Coronary artery (tissue), 2 donors: Measurements from ENCODE around the gene IL36RN.

Experiments
- DNase-seq: peaks from one replicate; pipeline ENCODE4 v3.0.0-alpha.2; 2017; ENCODE audit warnings: low spot score
- H3K27ac ChIP-seq, 2 donors: fragments of 200-600 bp; sonication (generic); one replicate each; pipeline ENCODE4 v1.5.1; 2016 to 2019
- H3K4me3 ChIP-seq: fragments of 200-600 bp; sonication (generic); 2 replicates; pipeline ENCODE4 v1.5.1; 2016; ENCODE audit warnings: mild to moderate bottlenecking, moderate library complexity
- TF ChIP-seq, protein P1 (sequence below): fragments of 200-600 bp; sonication (generic); IDR thresholded peaks from one replicate; pipeline ENCODE4 v1.5.1; 2019; ENCODE audit warnings: antibody characterized with exemption

Gene IL36RN

DNA sequence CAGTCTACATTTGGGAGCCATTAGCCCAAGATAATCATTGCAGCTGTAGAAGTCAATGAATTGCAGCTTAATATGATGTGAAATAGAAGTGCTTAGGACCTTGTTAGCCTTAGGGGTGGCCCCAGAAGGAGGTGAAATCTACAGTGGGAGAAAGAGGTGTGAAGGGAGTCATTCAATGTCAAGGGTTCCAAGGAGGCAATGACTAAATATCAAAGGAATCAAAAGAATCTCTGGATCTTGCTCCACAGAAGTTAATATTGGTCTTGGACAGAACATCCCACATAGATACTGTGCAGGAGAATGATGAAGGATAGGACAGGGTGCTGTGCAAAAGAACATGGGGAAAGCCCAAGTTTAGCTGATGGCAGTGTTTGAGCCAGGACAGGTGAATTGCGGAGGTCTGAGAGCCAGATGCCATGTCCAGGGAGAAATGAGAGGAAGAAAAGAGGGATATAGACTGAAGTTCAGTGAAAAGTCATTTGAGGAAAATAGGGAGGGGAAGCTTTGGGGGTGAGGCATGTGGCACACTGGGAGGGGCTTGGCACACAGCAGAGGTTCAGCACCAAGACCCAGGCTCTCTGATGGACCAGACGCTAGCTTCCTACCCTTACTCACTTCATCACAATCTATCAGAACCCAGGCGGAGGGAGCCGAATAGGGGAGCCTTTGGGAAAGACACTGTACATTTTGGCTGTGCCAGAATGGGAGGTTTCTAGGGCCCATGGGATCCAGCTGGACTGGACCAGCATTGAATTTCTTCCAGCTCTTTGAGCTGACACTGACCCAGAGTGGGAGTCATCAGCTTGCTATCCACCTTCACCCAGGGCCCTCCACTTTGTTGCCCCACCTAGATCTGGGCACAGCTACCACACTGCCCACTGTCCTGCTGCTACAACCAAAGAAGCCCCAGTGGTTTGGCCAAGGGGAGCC lies 10.9 kb downstream of the IL36RN start:
- no peak overlapping the region for H3K27ac ChIP-seq
- no peak for DNase-seq
- TF ChIP-seq, protein P1, sequence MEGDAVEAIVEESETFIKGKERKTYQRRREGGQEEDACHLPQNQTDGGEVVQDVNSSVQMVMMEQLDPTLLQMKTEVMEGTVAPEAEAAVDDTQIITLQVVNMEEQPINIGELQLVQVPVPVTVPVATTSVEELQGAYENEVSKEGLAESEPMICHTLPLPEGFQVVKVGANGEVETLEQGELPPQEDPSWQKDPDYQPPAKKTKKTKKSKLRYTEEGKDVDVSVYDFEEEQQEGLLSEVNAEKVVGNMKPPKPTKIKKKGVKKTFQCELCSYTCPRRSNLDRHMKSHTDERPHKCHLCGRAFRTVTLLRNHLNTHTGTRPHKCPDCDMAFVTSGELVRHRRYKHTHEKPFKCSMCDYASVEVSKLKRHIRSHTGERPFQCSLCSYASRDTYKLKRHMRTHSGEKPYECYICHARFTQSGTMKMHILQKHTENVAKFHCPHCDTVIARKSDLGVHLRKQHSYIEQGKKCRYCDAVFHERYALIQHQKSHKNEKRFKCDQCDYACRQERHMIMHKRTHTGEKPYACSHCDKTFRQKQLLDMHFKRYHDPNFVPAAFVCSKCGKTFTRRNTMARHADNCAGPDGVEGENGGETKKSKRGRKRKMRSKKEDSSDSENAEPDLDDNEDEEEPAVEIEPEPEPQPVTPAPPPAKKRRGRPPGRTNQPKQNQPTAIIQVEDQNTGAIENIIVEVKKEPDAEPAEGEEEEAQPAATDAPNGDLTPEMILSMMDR, result no peak
- H3K4me3 ChIP-seq, result no peak overlapping the region

DNA sequence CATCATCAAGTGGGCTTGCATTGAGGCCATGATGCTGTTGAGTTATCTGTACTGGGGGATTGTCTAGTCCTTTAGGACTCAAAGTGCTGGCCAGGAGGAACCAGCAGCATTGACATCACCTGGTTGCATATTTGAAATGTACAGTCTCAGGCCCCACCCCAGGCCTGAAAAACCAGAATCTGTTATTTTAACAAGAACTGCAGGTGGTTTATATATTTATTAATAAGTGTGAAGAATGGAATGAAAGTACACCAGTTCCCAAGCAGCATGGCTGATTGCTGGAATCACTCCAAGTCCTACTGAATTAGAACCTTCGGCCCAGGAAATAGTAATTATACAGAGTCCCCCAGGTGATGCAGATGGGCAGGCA lies 11.6 kb downstream of the IL36RN start:
- TF ChIP-seq, protein P1, result no peak
- DNase-seq, result no peak
- Histone ChIP-seq H3K4me3 (no peak overlapping the region), H3K27ac (no peak overlapping the region)

DNA sequence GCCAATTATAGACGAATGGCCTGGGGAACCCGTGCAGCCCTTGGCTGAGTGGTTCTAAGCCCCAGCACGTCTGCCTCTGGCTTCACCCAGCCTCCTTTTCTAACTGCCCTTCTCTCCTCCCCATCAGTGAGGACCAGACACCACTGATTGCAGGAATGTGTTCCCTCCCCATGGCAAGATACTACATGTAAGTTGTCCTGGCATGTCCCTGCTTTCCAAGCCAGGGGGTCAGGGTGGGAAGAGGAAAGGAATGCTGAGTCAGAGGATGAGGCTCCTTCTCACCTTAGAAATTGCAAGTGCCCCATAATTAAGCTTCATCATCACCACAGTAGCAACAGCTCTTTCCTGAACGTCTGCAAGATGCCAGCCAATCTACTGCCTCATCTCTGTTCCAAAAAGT lies 13.6 kb downstream of the IL36RN start:
- no peak overlapping the region for H3K27ac ChIP-seq
- TF ChIP-seq, protein P1, result no peak
- DNase-seq, result no peak

DNA sequence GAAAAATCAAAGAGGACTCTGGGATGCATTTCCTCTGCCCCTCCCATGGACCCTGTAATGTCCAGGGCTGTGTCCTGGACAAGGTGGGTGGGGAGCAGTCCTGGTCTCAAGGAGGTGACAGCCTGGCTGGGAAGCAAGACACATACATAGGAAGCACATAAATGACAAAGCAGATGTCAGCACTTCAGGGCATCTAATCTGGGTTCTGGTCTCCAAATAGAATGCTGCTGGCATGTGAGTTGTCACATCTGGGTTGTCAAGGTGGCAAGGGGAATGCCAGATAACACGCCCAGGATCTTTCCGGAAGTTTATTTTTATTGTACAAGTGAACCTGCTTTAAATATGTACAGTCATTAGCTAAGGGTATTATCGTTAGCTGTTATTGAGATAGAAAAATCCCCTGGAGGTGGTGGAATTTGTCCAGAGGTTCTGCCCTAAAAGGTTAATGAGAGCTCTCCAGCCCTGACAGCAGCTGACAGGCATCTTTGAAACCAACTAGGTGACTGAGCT lies 14.4 kb downstream of the IL36RN start:
- no peak for DNase-seq
- Histone ChIP-seq H3K27ac (no peak overlapping the region), H3K4me3 (no peak overlapping the region)
- TF ChIP-seq, protein P1, result no peak

More for the DNA sequence above, 13.6 kb downstream of the IL36RN start:
- H3K4me3 ChIP-seq, result no peak overlapping the region

DNA sequence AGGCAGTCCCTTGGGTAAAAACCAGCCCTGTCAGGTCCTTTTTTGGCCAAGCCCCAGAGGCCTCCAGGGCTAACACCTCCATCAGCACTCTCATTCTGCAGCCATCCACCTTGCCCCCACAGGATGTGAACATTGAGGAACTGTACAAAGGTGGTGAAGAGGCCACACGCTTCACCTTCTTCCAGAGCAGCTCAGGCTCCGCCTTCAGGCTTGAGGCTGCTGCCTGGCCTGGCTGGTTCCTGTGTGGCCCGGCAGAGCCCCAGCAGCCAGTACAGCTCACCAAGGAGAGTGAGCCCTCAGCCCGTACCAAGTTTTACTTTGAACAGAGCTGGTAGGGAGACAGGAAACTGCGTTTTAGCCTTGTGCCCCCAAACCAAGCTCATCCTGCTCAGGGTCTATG lies 16.0 kb downstream of the IL36RN start:
- TF ChIP-seq, protein P1, result no peak
- no peak overlapping the region for H3K27ac ChIP-seq
- no peak for DNase-seq
- no peak overlapping the region for H3K4me3 ChIP-seq

DNA sequence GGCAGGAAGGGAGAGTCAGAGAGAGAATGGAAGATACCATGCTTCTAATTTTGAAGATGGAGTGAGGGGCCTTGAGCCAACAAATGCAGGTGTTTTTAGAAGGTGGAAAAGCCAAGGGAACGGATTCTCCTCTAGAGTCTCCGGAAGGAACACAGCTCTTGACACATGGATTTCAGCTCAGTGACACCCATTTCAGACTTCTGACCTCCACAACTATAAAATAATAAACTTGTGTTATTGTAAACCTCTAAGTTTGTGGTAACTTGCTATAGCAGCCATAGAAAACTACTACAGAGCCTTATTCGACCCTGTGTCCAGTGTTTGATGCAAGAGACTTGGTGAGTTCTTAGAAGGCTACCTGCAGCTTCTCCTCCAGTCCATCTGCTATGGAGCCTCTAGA lies 16.6 kb downstream of the IL36RN start:
- no peak for DNase-seq
- no peak overlapping the region for H3K27ac ChIP-seq
- TF ChIP-seq, protein P1, result no peak
- H3K4me3 ChIP-seq, result no peak overlapping the region
